ENCODE data around the gene CELF4. TPM values are rescaled to one million over a fixed set of nuclear protein-coding genes. Genes with fewer than 3 reads are reported as not detected.
A peak's percentile ranks its signal among the peaks of the same experiment; 100 is the strongest.

The CELF4 gene
- total and polyA plus RNA-seq, 2 experiments from 2014 or later, result 1.6 to 2.1 TPM

DNA sequence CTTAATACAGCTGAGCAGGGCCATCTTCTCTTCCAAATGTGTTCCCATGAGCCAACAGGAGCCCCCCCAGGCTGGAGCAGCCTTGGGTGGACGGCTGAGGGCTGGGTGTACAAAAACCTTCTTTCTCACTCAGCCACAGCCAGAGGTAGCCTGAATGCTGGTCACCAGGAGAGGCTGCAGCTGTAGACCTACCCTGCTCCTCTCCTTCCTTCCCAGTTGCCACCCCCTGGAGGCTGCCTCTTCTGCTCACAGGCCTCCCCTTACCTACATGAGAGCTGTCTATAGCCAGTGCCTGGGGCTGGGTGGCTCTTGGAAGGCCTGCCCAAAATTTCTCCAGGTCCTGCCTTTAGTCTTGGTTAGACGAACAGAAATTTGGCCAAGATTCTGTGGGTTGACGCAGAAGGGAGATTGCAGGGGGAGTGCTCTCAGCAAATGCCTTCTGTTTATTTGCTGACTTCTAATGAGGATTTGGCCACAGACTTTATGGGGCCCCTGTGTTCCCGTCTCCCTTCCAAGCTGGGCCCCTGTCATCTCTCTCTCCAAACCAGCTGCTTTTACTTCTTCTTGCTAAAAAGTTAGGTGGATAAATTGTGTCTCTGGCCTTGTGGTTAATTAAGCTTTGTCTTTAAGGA is 18.3 kb downstream of the CELF4 start:
- Histone ChIP-seq H3K4me3 (no peak overlapping the region), H3K9me3 (ENCODE audit: low read depth) (no peaks in the 10 kb centered on the region)

DNA sequence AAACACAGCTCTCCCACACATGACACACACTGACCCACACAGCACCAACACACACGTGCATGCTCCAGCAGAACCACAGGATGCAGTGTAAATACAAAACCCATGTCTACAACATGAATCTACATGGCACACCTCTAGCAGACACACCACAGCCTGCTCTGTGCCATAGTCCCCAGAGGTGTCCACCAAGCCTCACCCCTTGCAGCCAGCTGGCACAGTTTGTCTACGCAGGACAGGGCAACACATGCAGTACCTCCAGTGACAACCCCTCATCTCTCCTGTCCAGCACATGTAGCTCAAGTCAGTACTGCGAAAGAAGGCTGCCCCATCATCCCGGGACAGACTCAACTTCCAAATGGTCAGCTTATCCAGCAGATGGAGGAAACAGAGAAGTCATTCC is 18.9 kb downstream of the CELF4 start:
- H3K27me3 ChIP-seq, result no peaks in the 10 kb centered on the region
- H3K27ac ChIP-seq, result no peak overlapping the region
- H3K4me1 ChIP-seq (ENCODE audit: low read depth), result no peaks in the 10 kb centered on the region
- no peaks in the 10 kb centered on the region for H3K36me3 ChIP-seq
- no peak for DNase-seq (ENCODE audit: low read depth in 1 of 2, low spot score in 1 of 2)
- H3K4me3 ChIP-seq, result no peak overlapping the region
- TF ChIP-seq, protein P1, sequence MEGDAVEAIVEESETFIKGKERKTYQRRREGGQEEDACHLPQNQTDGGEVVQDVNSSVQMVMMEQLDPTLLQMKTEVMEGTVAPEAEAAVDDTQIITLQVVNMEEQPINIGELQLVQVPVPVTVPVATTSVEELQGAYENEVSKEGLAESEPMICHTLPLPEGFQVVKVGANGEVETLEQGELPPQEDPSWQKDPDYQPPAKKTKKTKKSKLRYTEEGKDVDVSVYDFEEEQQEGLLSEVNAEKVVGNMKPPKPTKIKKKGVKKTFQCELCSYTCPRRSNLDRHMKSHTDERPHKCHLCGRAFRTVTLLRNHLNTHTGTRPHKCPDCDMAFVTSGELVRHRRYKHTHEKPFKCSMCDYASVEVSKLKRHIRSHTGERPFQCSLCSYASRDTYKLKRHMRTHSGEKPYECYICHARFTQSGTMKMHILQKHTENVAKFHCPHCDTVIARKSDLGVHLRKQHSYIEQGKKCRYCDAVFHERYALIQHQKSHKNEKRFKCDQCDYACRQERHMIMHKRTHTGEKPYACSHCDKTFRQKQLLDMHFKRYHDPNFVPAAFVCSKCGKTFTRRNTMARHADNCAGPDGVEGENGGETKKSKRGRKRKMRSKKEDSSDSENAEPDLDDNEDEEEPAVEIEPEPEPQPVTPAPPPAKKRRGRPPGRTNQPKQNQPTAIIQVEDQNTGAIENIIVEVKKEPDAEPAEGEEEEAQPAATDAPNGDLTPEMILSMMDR (IDR thresholded peaks at IDR 0.05; ENCODE audit: low read depth, low read length), result no peak
- no peaks in the 10 kb centered on the region for H3K9me3 ChIP-seq (ENCODE audit: low read depth)

More for the DNA sequence above, 18.3 kb downstream of the CELF4 start:
- no peaks in the 10 kb centered on the region for H3K27me3 ChIP-seq
- TF ChIP-seq, protein P1 (IDR thresholded peaks at IDR 0.05; ENCODE audit: low read depth, low read length), result no peak
- no peaks in the 10 kb centered on the region for H3K36me3 ChIP-seq
- no peak overlapping the region for H3K27ac ChIP-seq
- H3K4me1 ChIP-seq (ENCODE audit: low read depth), result no peaks in the 10 kb centered on the region
- DNase-seq (ENCODE audit: low read depth in 1 of 2, low spot score in 1 of 2), result peak in 1 of 2 donors; percentile 33

DNA sequence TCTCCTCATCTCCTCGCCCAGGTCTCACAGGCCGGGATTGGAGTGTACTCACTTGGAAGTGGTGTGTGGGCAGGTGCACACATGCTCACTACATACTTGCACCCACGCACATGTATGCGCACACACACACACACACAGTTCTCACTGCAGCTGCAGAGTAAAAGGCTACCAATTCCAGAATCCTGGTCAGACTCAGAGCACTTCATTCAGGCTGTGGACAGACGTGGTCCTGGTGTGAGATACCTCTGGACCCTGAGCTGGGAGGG is 19.4 kb downstream of the CELF4 start:
- H3K4me1 ChIP-seq (ENCODE audit: low read depth), result no peaks in the 10 kb centered on the region
- no peak overlapping the region for H3K27ac ChIP-seq

DNA sequence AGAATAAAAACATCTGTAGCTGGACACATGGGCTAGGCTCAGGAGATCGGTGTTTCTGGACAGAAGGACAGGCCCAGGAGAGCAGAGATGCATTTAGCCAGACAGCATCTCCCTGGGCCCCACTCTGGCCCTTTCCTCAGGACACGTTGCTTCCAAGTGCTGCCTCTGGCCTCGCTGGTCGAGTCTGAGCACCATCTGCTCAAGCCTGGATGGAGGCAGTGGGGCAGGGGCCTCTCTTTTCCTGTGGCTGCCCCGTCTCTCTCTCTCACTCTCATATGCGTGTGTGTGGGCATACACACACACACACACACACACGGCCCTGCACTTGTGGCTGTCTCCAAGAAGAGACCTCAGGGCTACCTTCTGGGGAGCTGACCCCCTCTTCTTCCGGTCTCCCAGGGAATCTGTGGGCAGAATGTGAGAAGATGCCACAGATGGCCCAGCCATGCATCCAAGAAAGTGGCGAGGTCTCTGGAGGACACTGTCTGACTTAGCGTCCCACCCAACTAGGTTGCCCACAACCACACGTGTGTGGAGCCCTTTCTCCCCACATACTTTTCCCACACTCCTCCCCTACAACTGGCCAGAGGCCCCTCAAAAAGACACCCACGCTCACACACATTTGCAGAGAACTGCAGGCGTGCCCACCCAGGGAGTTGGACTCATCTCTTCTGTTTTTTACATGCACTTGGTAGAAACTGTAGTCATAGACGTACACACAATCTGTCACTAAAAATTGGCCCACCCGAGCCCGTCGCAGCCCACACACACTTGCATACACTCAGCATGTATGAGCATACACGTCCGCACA is 19.9 kb downstream of the CELF4 start:
- peaks cover 4% of the 10 kb centered on the region for H3K27me3 ChIP-seq

More for the DNA sequence above, 19.4 kb downstream of the CELF4 start:
- TF ChIP-seq, protein P1 (IDR thresholded peaks at IDR 0.05; ENCODE audit: low read depth, low read length), result no peak
- no peaks in the 10 kb centered on the region for H3K9me3 ChIP-seq (ENCODE audit: low read depth)
- no peak overlapping the region for H3K4me3 ChIP-seq
- no peaks in the 10 kb centered on the region for H3K27me3 ChIP-seq
- H3K36me3 ChIP-seq, result no peaks in the 10 kb centered on the region
- no peak for DNase-seq (ENCODE audit: low read depth in 1 of 2, low spot score in 1 of 2)

DNA sequence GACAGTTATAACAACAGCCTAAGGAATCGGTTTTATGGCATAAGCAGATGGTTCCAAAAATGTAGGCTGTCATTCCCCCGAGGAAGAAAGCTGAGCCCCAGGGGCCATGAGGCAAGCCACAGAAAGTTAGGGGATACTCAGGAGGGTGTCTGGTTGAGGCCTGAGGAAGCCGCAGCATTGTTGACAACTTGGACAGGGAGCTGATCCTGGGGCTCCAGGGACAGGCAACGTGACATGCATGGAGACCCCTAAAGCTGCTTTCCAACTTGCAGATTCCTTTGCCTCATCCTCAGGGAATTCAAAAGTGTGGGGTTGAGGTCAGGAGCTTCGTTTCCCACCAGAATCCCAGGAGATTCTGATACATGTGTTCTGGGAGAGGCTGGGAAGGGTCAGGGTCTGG is 20.9 kb downstream of the CELF4 start:
- no peaks in the 10 kb centered on the region for H3K36me3 ChIP-seq
- H3K4me3 ChIP-seq, result no peak overlapping the region
- TF ChIP-seq, protein P1 (IDR thresholded peaks at IDR 0.05; ENCODE audit: low read depth, low read length), result no peak
- no peaks in the 10 kb centered on the region for H3K4me1 ChIP-seq (ENCODE audit: low read depth)
- no peak overlapping the region for H3K27ac ChIP-seq
- DNase-seq (ENCODE audit: low read depth in 1 of 2, low spot score in 1 of 2), result no peak
- H3K9me3 ChIP-seq (ENCODE audit: low read depth), result no peaks in the 10 kb centered on the region
- peaks cover 13% of the 10 kb centered on the region for H3K27me3 ChIP-seq

More for the DNA sequence above, 19.9 kb downstream of the CELF4 start:
- Histone ChIP-seq H3K4me1 (ENCODE audit: low read depth) (no peaks in the 10 kb centered on the region), H3K27ac (no peak overlapping the region), H3K9me3 (ENCODE audit: low read depth) (no peaks in the 10 kb centered on the region), H3K36me3 (no peaks in the 10 kb centered on the region), H3K4me3 (no peak overlapping the region)
- DNase-seq (ENCODE audit: low read depth in 1 of 2, low spot score in 1 of 2), result no peak
- TF ChIP-seq, protein P1 (IDR thresholded peaks at IDR 0.05; ENCODE audit: low read depth, low read length), result no peak
